Endothelial cell of coronary artery (primary cell): ENCODE results near the gene OBI1. TPM values are rescaled to one million over a fixed set of nuclear protein-coding genes. Genes with fewer than 3 reads are reported as not detected.

Source experiments
- total RNA-seq: library from RNA; depleted of rRNA; stranded (reverse); fragments of >200 nt; gene quantifications from 2 replicates; pipeline ENCODE4 v1.2.3, GENCODE V29; 2014

Gene OBI1, protein sequence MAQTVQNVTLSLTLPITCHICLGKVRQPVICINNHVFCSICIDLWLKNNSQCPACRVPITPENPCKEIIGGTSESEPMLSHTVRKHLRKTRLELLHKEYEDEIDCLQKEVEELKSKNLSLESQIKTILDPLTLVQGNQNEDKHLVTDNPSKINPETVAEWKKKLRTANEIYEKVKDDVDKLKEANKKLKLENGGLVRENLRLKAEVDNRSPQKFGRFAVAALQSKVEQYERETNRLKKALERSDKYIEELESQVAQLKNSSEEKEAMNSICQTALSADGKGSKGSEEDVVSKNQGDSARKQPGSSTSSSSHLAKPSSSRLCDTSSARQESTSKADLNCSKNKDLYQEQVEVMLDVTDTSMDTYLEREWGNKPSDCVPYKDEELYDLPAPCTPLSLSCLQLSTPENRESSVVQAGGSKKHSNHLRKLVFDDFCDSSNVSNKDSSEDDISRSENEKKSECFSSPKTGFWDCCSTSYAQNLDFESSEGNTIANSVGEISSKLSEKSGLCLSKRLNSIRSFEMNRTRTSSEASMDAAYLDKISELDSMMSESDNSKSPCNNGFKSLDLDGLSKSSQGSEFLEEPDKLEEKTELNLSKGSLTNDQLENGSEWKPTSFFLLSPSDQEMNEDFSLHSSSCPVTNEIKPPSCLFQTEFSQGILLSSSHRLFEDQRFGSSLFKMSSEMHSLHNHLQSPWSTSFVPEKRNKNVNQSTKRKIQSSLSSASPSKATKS
- total RNA-seq, result 19.1 and 23.3 TPM in 2 replicates

DNA sequence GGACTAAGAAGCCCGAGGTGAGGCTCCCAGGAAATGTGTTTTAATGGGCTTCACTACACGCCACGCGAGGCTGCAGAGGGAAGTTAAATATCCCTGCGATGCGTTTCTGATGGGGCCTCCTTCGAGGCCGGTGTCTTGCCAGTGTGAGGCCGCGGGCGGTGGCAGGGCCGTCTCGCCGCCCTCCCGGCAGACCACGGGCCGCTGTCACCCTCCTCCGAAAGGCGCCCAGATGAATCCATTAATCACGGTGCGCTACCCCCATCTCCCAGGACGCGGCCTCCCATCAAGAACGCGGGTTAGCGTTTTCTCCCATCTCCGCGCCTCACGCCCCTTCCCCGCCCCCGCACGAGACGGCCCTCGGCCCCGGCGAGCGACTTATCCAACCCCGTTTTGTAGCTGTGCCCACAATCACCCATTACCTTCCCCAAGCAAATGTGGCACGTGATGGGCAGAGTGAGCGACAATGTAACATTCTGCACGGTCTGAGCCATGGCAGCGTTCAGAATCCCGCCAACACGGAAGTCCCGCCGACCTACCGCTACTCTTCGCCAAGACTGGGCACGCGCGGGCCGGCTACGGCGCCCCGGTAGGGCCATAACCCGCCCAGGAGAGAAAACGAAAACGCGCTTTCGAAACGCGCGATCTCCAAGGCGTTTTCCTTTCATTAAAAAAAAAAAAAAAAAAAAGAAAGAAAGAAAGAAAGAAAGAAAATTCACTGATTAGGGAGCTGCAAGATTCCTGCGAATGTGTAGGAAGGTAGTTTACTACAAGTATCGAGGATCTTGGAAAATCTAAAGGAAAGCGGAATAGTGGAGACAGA lies at the start of gene OBI1:
Gene OBI1 (minus strand): TSS at position 526 of the 820 bp plus-strand sequence. CDS start 35 bp downstream, at position 491.

DNA sequence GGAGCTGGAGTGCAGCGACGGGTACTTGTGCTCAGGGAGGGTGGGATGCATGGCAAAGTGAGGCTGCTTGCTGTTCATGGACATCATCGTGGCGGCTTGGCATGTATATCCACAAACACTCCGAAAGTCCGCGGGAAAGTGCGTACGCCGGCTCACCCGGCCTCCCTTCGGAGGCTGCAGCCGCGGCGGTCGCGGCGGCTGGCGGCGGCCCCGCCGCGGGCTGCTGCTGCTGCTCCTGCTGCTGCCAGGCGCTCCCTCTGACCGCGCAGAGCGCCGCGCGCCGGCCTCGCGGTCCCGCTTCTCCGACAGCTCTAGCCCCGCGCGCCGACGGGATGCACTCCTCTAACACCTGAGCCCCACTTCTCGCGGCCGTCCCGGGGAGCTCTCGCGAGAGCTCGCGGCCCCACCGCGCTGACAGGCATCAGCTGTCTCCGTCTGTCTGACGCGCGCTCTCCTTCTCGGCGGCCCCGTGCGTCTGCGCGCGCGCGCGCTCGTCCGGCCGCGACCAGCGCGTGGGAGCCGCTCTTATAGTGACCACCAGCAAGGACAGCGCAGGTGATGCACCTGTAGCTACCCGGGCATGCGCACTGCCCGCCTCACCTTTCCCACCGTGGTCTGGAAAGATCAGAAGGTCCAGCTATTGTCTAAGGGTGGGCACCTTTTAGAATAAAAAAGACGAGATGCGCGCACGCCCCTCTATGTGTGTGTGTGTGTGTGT lies 55.6 kb downstream of the OBI1 start, which contains the start of gene POU4F1:
Gene POU4F1 (minus strand): TSS at position 313 of the 718 bp plus-strand sequence. CDS start 226 bp downstream, at position 87.

Other genes with a start within 250 kb of the OBI1 start
- gene POU4F1, start 55.6 kb downstream of the OBI1 start, total RNA-seq, result 0.56 and 1.5 TPM in 2 replicates